ENCODE results near the gene ZNRF2.

- no peak for TF ChIP-seq POLR2AphosphoS5 (IDR thresholded peaks at IDR 0.05; ENCODE audit: low read depth, low read length)
- no peak for TF ChIP-seq CTCF (IDR thresholded peaks at IDR 0.05)
- TF ChIP-seq TCF7L2 (IDR thresholded peaks at IDR 0.05; ENCODE audit: low read depth, low read length): no peak
Observed at GRCh38 chr7:30353532-30353931, 69.1 kb downstream of the ZNRF2 start.

All from Panc1 (cell line).